Measurements from ENCODE around the gene ZNF618.

DNA sequence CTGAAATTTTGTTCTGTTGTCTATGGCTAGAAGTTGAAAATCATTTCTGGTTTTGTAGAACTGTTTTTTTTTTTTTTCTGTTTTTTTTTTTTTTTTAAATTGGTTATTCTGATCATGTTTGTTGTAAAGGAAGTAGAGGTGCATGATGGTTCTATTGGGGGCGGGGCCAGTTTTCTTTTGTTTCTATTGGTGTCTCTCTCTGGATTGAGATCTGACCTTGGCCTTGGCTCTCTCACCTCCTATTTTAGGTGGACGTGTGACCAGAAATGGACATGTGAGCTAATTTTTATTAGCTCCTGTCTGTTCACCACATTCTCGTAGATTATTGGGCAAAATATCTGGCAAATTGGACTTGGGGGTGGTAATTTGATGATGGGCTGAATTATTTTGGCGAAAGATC lies 3.2 kb downstream of the ZNF618 start:
- TF ChIP-seq, protein P1, sequence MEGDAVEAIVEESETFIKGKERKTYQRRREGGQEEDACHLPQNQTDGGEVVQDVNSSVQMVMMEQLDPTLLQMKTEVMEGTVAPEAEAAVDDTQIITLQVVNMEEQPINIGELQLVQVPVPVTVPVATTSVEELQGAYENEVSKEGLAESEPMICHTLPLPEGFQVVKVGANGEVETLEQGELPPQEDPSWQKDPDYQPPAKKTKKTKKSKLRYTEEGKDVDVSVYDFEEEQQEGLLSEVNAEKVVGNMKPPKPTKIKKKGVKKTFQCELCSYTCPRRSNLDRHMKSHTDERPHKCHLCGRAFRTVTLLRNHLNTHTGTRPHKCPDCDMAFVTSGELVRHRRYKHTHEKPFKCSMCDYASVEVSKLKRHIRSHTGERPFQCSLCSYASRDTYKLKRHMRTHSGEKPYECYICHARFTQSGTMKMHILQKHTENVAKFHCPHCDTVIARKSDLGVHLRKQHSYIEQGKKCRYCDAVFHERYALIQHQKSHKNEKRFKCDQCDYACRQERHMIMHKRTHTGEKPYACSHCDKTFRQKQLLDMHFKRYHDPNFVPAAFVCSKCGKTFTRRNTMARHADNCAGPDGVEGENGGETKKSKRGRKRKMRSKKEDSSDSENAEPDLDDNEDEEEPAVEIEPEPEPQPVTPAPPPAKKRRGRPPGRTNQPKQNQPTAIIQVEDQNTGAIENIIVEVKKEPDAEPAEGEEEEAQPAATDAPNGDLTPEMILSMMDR (IDR thresholded peaks at IDR 0.05) = no peak
- no peak for TF ChIP-seq POLR2AphosphoS5 (IDR thresholded peaks at IDR 0.05; ENCODE audit: insufficient read depth in 1 of 2, low read depth in 1 of 2)
- no peak for TF ChIP-seq POLR2A (IDR thresholded peaks at IDR 0.05)

All from vagina (tissue), 2 donors.